PC-3 (cell line): ENCODE data around the gene BPIFB4. TPM values are rescaled to one million over a fixed set of nuclear protein-coding genes. Genes with fewer than 3 reads are reported as not detected.
A peak's percentile ranks its signal among the peaks of the same experiment; 100 is the strongest.

Source experiments
- ATAC-seq: fragments of 200-7000 bp; cut with Tn5 transposase; 2 replicates; pipeline ENCODE4 v1.9.1; 2020; ENCODE audit warnings: mild to moderate bottlenecking, moderate library complexity
- BruUV-seq: library from RNA; stranded (reverse); fragments of 400-500 nt; replicated peaks from 2 replicates; lab custom pipeline; 2021; lab: Mats Ljungman, UMichigan
- CTCF ChIA-PET: fragments of 300-600 bp; sonication (Branson Sonifier 250); formaldehyde crosslinking; loops from one replicate; lab custom pipeline; 2022; ENCODE audit warnings: antibody characterized with exemption; lab: Charles Lee
- POLR2A ChIA-PET: fragments of 300-600 bp; sonication (Branson Sonifier 250); formaldehyde crosslinking; loops from one replicate; lab custom pipeline; 2022; ENCODE audit warnings: antibody characterized with exemption; ENCODE audit not compliant: unreplicated experiment; lab: Charles Lee
- DNase-seq: peaks from one replicate; pipeline ENCODE4 v3.0.0-alpha.2; 2015
- H2AFZ ChIP-seq: fragments of 300-600 bp; sonication (generic); 2 replicates; pipeline ENCODE4 v1.6.0; 2016; ENCODE audit warnings: antibody characterized with exemption, low read length
- H3F3A ChIP-seq: fragments of 300-600 bp; sonication (generic); one replicate; pipeline ENCODE4 v1.6.0; 2017; ENCODE audit warnings: antibody characterized with exemption, low read length, control low read depth, mild to moderate bottlenecking; ENCODE audit not compliant: unreplicated experiment
- H3K27ac ChIP-seq: fragments of 300-600 bp; sonication (generic); 2 replicates; pipeline ENCODE4 v1.5.1; 2016; ENCODE audit warnings: mild to moderate bottlenecking, low read length
- H3K27me3 ChIP-seq: fragments of 300-600 bp; sonication (generic); 2 replicates; pipeline ENCODE4 v1.6.1; 2016; ENCODE audit warnings: low read length, mixed read lengths
- H3K36me3 ChIP-seq: fragments of 300-600 bp; sonication (generic); 2 replicates; pipeline ENCODE4 v1.6.1; 2016; ENCODE audit warnings: low read depth, mixed run types, low read length, mixed read lengths
- H3K4me1 ChIP-seq: fragments of 300-600 bp; sonication (generic); 2 replicates; pipeline ENCODE4 v1.5.1; 2016; ENCODE audit warnings: low read length; ENCODE audit not compliant: insufficient read depth
- H3K4me2 ChIP-seq: fragments of 300-600 bp; sonication (generic); 2 replicates; pipeline ENCODE4 v1.6.0; 2016; ENCODE audit warnings: low read length
- H3K4me3 ChIP-seq: fragments of 300-600 bp; sonication (generic); 2 replicates; pipeline ENCODE4 v1.5.1; 2016; ENCODE audit warnings: mild to moderate bottlenecking, low read length, mixed read lengths
- H3K79me2 ChIP-seq: fragments of 300-600 bp; sonication (generic); 2 replicates; pipeline ENCODE4 v1.6.1; 2017; ENCODE audit warnings: low read length, mixed read lengths
- H3K9ac ChIP-seq: fragments of 300-600 bp; sonication (generic); 2 replicates; pipeline ENCODE4 v1.6.0; 2016; ENCODE audit warnings: mild to moderate bottlenecking, low read length
- H3K9me2 ChIP-seq: fragments of 300-600 bp; sonication (generic); replicated peaks from 2 replicates; pipeline ENCODE4 v1.6.1; 2016; ENCODE audit warnings: mixed run types, low read length, mixed read lengths
- H3K9me3 ChIP-seq: fragments of 300-600 bp; sonication (generic); 2 replicates; pipeline ENCODE4 v1.6.1; 2016; ENCODE audit warnings: low read length, mixed read lengths
- H4K20me1 ChIP-seq: fragments of 300-600 bp; sonication (generic); 2 replicates; pipeline ENCODE4 v1.6.1; 2016; ENCODE audit warnings: low read length, mixed read lengths
- CTCF ChIP-seq: fragments of 300-600 bp; sonication (generic); conservative IDR thresholded peaks from 2 replicates; pipeline ENCODE4 v1.5.1; 2017; ENCODE audit warnings: antibody characterized with exemption, low read depth, mild to moderate bottlenecking, low read length
- EZH2 ChIP-seq: fragments of 300-600 bp; sonication (generic); IDR thresholded peaks from one replicate; pipeline ENCODE4 v1.6.1; 2017; ENCODE audit warnings: antibody characterized with exemption, mild to moderate bottlenecking, low read length; ENCODE audit not compliant: unreplicated experiment
- EZH2phosphoT487 ChIP-seq: fragments of 300-600 bp; sonication (generic); IDR thresholded peaks from 2 replicates; pipeline ENCODE4 v1.6.1; 2018; ENCODE audit warnings: mild to moderate bottlenecking, antibody characterized with exemption, low read length, borderline replicate concordance
- intact Hi-C: fragments of 100-400 bp; cut with micrococcal nuclease; formaldehyde crosslinking; loops from 2 replicates; pipeline ENCODE4 v1.9.0; 2023
- total RNA-seq: library from RNA; depleted of rRNA; stranded (reverse); fragments of >200 nt; gene quantifications from 2 replicates; pipeline ENCODE4 v1.2.3, GENCODE V29; 2014

BPIFB4 gene
- total RNA-seq, 1 experiment from 2014 or later = not detected

- DNase-seq (no peak), ATAC-seq (no peak)
- no peak overlapping the region for H3K27ac ChIP-seq
- H3K4me1 ChIP-seq = no peaks in the 10 kb centered on the region
- ChIA-PET CTCF (no interaction called here), POLR2A (no interaction called here)
- no peak overlapping the region for H3K4me3 ChIP-seq
- H3K9ac ChIP-seq = no peak overlapping the region
- intact Hi-C loops = loop anchor here (10.0 kb wide), 1 partner anchor 302 kb away; no protein-coding TSS in a partner anchor
- H3K9me2 ChIP-seq = no peaks in the 10 kb centered on the region
- H3K4me2 ChIP-seq = no peak overlapping the region
- H3K79me2 ChIP-seq = no peaks in the 10 kb centered on the region
- no peaks in the 10 kb centered on the region; the same call in 1 of the 2 replicates for H3K36me3 ChIP-seq
- H4K20me1 ChIP-seq = no peaks in the 10 kb centered on the region
- no peak for TF ChIP-seq CTCF
- no peak for TF ChIP-seq EZH2phosphoT487
- no peak for TF ChIP-seq EZH2
- no peaks in the 10 kb centered on the region for H3K9me3 ChIP-seq
- H3K27me3 ChIP-seq = peaks cover 6% of the 10 kb centered on the region; the same call in 1 of the 2 replicates
- no peaks in the 10 kb centered on the region for H3F3A ChIP-seq
- no peak overlapping the region for H2AFZ ChIP-seq
- no TSS peak for BruUV-seq
Observed at GRCh38 chr20:33097001-33097400, 17.6 kb downstream of the BPIFB4 start.

GRCh38 chr20:33099843-33100538 lies 20.5 kb downstream of the BPIFB4 start:
- H3K27ac ChIP-seq = no peak overlapping the region
- H2AFZ ChIP-seq = no peak overlapping the region
- ATAC-seq (peak; percentile 46), DNase-seq (peak; percentile 45)
- no peaks in the 10 kb centered on the region for H3K79me2 ChIP-seq
- no peaks in the 10 kb centered on the region for H3K4me1 ChIP-seq
- no TSS peak for BruUV-seq
- no peaks in the 10 kb centered on the region for H3F3A ChIP-seq
- CTCF ChIA-PET = no interaction called here
- POLR2A ChIA-PET = no interaction called here
- H3K9me2 ChIP-seq = no peaks in the 10 kb centered on the region
- intact Hi-C loops = loop anchor here (10.0 kb wide), 1 partner anchor 305 kb away; no protein-coding TSS in a partner anchor
- peaks cover 32% of the 10 kb centered on the region for H3K27me3 ChIP-seq
- no peak overlapping the region for H3K9ac ChIP-seq
- H3K36me3 ChIP-seq = no peaks in the 10 kb centered on the region; the same call in 1 of the 2 replicates
- H4K20me1 ChIP-seq = no peaks in the 10 kb centered on the region
- H3K4me3 ChIP-seq = no peak overlapping the region
- H3K4me2 ChIP-seq = no peak overlapping the region
- TF ChIP-seq EZH2 (no peak), CTCF (no peak), EZH2phosphoT487 (no peak)
- no peaks in the 10 kb centered on the region for H3K9me3 ChIP-seq

- no peak overlapping the region for H3K9ac ChIP-seq
- ChIA-PET POLR2A (no interaction called here), CTCF (no interaction called here)
- ATAC-seq = no peak
- no peak for TF ChIP-seq EZH2
- no peak for TF ChIP-seq CTCF
- no peak for TF ChIP-seq EZH2phosphoT487
- no peaks in the 10 kb centered on the region for H3K36me3 ChIP-seq
- H3K4me2 ChIP-seq = no peak overlapping the region
- no peaks in the 10 kb centered on the region for H3K9me2 ChIP-seq
- peaks cover 45% of the 10 kb centered on the region for H3K27me3 ChIP-seq
- no peak overlapping the region for H3K4me3 ChIP-seq
- H3K9me3 ChIP-seq = no peaks in the 10 kb centered on the region
- no peak overlapping the region for H3K27ac ChIP-seq
- no peaks in the 10 kb centered on the region for H3K79me2 ChIP-seq
- no peaks in the 10 kb centered on the region for H3F3A ChIP-seq
- no peaks in the 10 kb centered on the region for H3K4me1 ChIP-seq
- H2AFZ ChIP-seq = no peak overlapping the region
- intact Hi-C loops = no loop called here
- no TSS peak for BruUV-seq
- H4K20me1 ChIP-seq = no peaks in the 10 kb centered on the region
- no peak for DNase-seq
Observed at GRCh38 chr20:33103556-33103955, 24.1 kb downstream of the BPIFB4 start.
